ENCODE measurements around the gene KRT83. TPM values are rescaled to one million over a fixed set of nuclear protein-coding genes. Genes with fewer than 3 reads are reported as not detected.

KRT83 gene
- total and polyA plus RNA-seq, 2 of the 13 experiments (the other 11 are each of a cell fraction or from before 2014, with no cell fraction given), result not detected

DNA sequence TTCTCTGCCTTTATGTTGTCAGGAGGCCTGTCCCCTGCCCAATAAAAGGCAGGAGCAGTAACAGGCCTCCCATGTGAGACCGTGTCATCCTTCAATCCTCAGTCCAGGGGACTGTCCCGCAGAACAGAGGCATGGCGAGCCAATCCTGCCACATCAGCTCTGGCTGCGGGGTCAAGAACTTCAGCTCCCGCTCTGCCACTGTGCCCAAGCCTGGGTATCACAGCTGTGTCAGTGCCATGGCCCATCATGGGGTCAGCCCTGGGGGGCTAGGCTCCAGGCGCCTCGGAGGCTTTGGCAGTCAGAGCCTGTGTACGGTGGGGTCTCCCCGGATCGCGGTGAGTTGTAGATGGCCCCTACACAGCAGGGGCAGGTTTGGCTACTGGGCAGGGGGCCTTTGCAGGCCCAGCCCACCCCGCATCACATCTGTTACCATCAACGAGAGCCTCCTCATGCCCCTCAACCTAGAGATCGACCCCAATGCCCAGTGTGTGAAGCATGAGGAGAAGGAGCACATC is 19.9 kb upstream of the KRT83 start (continued):
- TF ChIP-seq ZBTB21 (CRISPR knock-in tag; IDR thresholded peaks at IDR 0.05) (no peak), ZNF484 (CRISPR knock-in tag; IDR thresholded peaks at IDR 0.05; ENCODE audit: borderline replicate concordance, low read depth) (no peak)

DNA sequence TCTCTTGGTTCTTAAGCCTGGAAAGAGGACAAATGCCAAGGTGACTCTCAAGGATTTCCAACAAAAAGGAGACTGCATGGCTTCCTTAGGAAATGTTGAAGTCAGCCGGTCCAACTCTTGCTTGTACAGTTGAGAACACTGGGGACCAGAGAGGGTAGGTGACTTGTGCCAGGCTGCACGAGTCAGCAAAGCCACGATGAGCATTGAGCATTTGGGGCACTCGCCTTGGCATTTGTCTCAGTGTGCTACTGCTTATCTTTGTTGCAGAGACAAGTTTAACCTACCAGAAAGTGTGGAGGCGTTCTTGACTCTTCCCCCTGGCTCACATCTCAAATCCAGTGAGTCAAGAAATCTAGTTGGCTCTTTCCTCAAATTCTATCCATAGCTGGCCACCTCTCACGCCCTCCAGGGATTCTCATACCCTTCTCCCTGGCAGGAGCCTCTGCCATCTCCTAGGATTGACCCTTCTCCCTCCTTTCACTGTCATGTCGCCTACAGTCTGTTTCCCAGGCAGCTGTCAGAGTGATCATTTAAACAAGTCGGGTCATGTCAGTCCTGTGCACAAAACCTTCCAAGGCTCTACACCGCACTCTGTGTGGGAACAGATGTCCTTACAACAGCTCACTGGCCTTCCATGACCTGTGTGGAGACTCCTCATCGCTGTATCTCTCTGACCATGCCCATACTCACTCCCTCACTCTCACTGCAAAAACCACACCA is 17.2 kb upstream of the KRT83 start:
- CTCF ChIA-PET (ENCODE audit: low intra/inter-chr PET ratio, low total read pairs), result no interaction called here

More for the DNA sequence above, 17.2 kb upstream of the KRT83 start:
- FAIRE-seq (no peak), DNase-seq (ENCODE audit: low spot score) (no peak), ATAC-seq (no peak)
- Histone ChIP-seq H4K20me1 (ENCODE audit: insufficient read depth, low read length) (no peaks in the 10 kb centered on the region), H3K36me3 (replicated peaks in 1 of 2; ENCODE audit: control insufficient read depth in 1 of 2, insufficient read depth in 2 of 2, low read length in 2 of 2) (no peaks in the 10 kb centered on the region), H3K4me1 (ENCODE audit: insufficient read depth, low read length) (no peaks in the 10 kb centered on the region), H3K4me2 (ENCODE audit: low read depth, low read length) (no peak overlapping the region), H3K27ac (ENCODE audit: extremely low read length, insufficient read depth, low read length) (no peak overlapping the region), H2AFZ (ENCODE audit: low read length) (no peak overlapping the region), H3K4me3 (replicated peaks in 1 of 3; ENCODE audit: insufficient read depth in 1 of 3, low read depth in 2 of 3, low read length in 3 of 3) (no peak overlapping the region), H3K9me3 (ENCODE audit: low read length) (no peaks in the 10 kb centered on the region), H3K9ac (ENCODE audit: insufficient read depth, low read depth, low read length) (no peak overlapping the region), H3K27me3 (ENCODE audit: control insufficient read depth in 1 of 2, insufficient read depth in 2 of 2, low read length in 2 of 2) (peaks cover 3 to 24% of the 10 kb centered on the region in 2 experiments; a peak in 2 of 5 replicates), H3K79me2 (ENCODE audit: insufficient read depth, low read length) (no peaks in the 10 kb centered on the region)
- BruUV-seq (replicated peaks), result no TSS peak
- intact Hi-C loops (cut with micrococcal nuclease; ENCODE audit: unreplicated experiment) (no loop called here), in situ Hi-C loops (cut with HindIII; ENCODE audit: extremely low pct_ligation_motif_present, low pct_unique_long_range_greater_than_20kb) (no loop called here)
- 21% methylated on average over 10 of the region's 10 CpGs for WGBS (ENCODE audit: low lambda C conversion rate)
- TF ChIP-seq, protein P1, sequence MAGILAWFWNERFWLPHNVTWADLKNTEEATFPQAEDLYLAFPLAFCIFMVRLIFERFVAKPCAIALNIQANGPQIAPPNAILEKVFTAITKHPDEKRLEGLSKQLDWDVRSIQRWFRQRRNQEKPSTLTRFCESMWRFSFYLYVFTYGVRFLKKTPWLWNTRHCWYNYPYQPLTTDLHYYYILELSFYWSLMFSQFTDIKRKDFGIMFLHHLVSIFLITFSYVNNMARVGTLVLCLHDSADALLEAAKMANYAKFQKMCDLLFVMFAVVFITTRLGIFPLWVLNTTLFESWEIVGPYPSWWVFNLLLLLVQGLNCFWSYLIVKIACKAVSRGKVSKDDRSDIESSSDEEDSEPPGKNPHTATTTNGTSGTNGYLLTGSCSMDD (CRISPR knock-in tag; IDR thresholded peaks at IDR 0.05), result no peak
- TF ChIP-seq ZNF431 (CRISPR knock-in tag; IDR thresholded peaks at IDR 0.05; ENCODE audit: borderline replicate concordance, low read depth), result no peak
- TF ChIP-seq HDAC1 (CRISPR knock-in tag; IDR thresholded peaks at IDR 0.05), result no peak
- TF ChIP-seq GATA4 (IDR thresholded peaks at IDR 0.05; ENCODE audit: borderline replicate concordance, low read depth), result no peak
- POLR2A ChIA-PET, result no interaction called here

Data from HepG2 (cell line).